NCI-H1436 treated with DMSO at 0.1 percent for 48 hours (cell line): ENCODE results near the gene MMD2.
A peak's percentile ranks its signal among the peaks of the same experiment; 100 is the strongest.
"Not testable (repeated sequence)": the region's sequence is repeated elsewhere in the genome, so short reads cannot be mapped to it uniquely, and the experiment has no call there.

Experiments used
- DNase-seq: peaks from one replicate; lab custom pipeline; 2025; lab: John Stamatoyannopoulos, UW

Gene MMD2, protein sequence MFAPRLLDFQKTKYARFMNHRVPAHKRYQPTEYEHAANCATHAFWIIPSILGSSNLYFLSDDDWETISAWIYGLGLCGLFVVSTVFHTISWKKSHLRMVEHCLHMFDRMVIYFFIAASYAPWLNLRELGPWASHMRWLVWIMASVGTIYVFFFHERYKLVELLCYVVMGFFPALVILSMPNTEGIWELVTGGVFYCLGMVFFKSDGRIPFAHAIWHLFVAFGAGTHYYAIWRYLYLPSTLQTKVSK

DNA sequence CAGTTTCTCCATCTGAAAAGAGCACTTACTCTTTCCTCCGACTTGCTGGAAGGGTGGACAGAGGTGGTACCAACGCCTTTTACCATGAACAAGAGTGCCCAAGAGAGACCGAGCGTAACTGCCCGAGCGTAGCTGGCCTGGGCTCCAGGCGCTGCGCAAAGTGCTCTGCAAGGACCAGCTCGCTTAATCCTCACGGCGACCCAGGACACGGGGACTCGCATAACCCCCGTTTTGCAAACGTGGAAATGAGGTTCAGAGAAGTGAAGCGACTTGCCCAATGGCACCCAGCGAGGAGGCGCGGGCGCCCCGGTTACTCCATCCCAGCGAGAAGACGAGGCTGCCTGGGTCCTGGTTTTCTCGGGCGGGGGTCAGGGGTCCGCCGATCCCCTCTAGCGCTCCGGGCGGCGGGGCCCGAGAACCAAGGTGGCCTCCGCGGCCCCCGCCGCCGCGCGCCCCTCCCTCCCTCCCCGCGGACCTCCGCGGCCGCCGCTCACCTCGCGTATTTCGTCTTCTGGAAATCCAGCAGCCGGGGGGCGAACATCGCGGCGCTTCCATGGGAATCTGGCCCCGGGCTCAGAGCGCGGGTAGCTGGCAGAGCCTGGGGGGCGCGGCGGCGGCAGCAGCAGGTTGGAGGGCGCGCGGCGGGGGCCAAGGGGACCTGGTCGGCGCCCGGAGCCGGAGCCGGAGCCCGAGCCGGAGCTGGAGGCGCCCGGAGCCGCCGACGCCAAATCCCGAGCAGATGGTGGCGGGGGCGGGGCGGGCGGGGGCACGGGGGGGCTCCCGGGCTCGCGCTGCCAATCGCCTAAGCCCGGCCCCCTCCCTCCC is at the start of gene MMD2:
Gene MMD2 (minus strand): TSS at position 711 of the 825 bp plus-strand sequence. CDS start 170 bp downstream, at position 541.
- DNase-seq = no peak

DNA sequence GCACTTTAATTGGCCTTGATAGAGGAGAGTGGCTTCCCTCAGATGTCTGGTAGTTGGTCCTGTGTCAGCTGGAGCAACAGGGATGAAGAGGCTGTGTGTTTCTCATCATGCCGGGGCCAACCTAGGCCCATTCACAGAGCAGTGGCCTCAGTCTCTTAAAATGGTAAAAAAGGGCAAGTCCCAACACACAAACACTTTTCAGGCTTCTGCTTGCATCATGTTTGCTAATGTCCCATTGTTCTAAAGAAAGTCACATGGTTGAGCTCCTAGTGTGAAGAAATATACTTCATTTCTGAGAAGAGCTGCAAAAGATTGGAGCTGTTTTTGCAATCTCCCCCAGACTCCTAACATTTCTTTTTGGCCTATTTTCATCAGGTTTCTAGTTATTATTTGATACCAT is 46.1 kb upstream of the MMD2 start:
- DNase-seq = no peak

DNA sequence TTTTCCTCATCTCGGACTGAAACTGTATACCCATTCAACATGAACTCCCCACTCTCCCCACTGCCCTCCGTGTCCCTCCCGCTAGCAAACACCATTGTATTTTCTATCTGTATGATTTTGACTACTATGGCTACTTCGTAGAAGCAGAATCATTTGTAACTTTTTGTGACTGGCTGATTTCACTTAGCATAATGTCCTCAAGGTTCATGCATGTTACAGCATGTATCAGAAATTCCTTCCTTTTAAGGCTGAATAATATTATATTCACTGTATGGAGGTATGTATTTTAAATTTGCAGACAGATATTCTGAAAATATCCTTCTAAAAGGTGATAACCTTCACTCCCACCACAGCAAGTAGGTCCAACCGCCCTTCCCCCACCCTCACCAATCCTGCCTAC is 42.9 kb upstream of the MMD2 start:
- DNase-seq = no peak

DNA sequence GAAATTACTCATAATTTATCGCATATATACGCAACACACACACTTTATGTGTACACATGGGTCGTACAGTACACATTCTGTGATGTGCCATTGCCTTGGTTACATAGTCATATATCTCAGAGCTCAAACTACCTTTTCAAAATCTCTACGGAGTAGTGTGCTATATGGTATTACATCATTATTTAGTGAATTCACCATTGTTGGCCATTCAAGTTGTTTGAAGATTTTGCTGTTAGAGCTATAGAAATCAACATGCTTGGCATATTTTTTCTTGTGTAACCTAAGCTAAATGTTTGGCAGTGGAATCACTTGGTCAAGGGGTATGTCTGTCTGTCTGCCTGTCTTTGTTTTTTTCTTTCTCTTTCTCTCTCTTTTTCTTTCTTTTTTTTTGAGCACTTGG is 42.0 kb upstream of the MMD2 start:
- no peak for DNase-seq

DNA sequence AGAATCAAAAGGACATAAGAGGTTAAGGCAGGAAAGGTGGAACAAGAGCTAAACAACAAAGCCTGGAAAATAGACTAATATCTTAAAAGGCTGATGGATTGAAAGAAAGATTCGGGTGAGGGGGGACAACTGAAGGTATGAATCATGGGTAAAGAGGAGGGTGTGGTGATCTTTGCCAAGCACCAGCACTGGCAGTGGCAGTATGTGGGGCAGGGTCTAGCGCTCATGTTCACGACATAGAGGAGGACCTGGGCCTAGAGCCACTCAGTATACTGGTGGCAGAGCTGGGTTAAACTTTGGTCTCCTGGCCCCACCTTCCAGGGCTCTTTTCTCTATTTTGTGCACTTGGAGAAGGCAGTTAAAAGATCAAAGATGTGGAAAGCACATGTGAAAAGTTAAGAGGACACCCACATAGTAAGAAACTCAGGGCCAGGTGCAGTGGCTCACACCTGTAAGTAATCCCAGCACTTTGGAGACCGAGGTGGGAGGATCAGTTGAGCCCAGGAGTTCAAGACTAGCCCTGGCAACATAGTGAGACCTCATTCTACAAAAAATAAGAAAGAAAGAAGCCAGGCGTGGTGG is 40.5 kb upstream of the MMD2 start:
- no peak for DNase-seq

DNA sequence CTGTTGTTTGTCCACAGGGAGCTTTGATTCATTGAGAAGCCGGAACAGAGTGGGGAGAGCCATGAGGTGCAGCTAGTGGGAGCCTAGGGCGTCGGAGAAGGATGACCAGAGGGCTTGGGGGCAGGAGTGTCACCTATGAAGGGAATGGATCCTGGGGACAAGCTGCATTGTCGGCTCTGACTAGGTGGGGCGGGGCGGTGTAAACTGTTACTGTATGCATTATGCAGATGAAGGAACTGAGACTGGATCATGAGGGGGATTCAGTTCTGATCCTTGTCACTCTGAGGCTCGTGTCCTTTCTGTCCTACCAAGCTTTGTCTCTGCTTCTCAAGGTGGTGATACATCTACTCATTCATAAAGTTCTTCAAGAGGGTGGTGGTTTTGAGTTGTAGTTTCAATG is 39.9 kb upstream of the MMD2 start:
- DNase-seq = no peak

DNA sequence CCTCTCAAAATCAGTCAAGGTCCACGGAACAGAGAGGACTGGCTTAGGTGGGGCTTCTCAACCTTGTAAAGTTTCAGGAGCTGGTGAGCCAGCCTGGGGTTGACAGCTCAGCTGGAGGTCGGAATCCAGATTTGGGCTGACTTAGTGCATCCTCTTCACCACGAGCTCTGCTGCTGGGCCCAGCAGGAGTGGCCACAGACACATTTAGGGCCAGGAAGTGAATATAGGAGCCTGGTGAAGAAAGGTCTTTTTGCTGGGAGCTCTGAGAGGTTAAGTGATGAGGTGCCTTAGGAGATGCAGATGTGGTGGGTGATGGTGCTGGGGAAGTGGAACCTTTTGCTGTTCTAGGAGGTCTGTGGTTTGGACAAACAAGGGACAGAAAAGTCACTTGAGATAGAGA is 39.3 kb upstream of the MMD2 start:
- no peak for DNase-seq

DNA sequence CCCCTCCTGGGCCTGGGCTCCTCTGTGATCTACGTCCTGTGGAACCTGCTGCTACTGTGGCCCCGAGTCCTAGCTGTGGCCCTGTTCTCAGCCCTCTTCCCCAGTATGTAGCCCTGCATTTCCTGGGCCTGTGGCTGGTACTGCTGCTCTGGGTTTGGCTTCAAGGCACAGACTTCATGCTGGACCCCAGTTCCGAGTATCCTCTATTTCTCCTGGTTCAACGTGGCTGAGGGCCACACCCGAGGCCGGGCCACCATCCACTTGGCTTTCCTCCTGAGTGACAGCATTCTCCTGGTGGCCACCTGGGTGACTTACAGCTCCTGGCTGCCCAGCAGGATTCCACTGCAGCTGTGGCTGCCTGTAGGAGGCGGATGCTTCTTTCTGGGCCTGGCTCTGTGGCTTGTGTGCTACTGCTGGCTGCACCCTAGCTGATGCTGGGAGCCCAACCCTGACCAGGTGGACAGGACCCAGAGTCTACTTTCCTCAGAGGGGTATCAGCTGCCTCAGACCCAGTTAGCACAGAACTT is 37.8 kb upstream of the MMD2 start:
- DNase-seq = no peak

DNA sequence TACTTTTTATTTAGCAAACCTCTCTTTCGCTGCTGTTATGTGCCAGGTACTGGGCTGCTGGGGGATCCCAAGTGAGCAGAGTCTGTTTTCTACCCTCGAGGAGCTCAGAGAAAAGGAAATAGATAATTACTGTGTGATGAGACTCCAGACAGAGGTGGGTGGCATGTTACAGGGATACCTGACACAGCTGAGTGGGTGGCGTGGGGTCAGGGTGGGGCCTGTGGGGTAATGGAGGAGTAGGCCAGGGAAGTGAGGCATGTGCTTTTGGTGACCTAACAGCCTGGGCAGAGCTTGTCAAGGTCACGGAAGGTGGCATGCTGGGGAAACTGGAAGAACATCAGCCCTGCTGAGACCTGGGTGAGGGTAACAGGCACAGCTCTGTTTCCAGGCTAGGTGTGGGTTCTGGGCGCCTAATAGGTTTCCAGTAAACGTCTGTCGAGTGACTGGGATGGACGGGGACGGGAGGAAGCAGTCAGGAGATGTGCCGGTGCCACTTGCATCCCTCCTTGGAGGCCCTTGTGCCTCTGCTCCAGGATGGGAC is 36.5 kb upstream of the MMD2 start:
- no peak for DNase-seq

DNA sequence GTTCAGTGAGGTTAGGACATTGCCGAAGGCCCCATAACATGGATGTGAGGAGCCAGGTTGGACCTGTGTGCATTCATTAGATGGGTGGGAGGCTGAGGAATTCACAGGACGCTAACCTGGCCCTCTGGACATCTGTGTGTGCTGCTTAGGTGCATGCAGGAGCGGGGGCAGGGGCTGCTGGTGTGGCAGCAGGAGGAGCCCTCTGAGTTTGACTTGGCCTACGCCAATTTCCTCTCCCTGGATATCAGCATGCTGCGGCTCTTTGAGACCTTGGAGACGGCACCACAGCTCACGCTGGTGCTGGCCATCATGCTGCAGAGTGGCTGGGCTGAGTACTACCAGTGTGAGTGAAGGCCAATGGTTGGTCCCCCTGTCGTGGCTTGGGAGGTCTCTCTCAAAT is 34.5 kb upstream of the MMD2 start:
- no peak for DNase-seq

DNA sequence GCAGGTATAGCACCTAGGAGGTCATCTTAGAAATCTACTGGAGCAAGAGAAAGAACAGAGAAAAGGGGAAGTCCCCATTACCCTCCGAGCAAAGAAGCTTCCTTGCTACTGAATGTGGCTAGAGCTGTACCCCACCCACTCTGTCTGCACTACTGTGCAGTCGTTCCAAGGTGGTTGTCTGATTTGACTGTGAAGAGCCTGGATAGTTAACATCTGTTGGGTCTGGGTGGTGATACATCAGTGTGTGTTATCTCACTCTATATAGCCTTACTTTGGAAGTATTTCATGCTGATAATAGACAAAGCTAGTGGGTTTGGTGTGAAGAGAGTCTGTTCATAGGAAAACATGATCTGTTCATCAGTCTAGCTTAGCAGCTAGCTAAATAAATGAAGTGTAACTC is 23.8 kb upstream of the MMD2 start:
- DNase-seq = not testable (repeated sequence)

DNA sequence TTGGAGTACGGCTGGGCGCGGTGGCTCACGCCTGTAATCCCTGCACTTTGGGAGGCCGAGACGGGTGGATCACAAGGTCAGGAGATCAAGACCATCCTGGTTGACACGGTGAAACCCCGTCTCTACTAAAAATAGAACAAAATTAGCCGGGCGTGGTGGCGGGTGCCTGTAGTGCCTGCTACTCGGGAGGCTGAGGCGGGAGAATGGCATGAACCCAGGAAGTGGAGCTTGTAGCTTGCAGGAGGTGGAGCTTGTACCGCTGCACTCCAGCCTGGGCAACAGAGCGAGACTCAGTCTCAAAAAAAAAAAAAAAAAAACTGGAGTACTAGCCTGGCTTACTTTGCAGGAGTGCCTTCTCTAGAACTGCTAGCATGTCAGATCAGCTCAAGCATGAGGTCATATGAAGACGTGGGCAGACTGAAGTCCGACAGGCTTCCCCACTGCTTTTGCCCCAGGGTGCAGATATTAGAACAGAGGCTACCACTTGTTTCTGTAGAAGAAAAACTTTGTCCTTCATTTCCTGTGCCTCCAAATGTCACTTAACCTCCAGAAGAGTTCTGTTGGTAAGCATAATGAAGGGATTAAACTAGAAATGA is 22.4 kb upstream of the MMD2 start:
- DNase-seq = not testable (repeated sequence)

DNA sequence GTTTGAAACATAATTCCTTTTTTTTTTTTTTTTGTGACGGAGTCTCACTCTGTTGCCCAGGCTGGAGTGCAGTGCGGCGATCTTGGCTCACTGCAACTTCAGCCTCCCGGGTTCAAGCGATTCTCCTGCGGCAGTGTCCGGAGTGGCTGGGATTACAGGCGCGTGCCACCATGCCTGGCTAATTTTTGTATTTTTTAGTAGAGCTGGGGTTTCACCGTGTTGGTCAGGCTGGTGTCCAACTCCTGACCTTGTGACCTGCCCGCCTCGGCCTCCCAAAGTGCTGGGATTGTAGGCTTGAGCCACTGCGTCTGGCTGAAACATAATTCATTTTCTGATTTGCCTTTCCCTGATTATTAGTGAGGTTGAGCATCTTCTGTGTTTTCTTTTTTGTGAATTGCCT is 16.6 kb upstream of the MMD2 start:
- not testable (repeated sequence) for DNase-seq

DNA sequence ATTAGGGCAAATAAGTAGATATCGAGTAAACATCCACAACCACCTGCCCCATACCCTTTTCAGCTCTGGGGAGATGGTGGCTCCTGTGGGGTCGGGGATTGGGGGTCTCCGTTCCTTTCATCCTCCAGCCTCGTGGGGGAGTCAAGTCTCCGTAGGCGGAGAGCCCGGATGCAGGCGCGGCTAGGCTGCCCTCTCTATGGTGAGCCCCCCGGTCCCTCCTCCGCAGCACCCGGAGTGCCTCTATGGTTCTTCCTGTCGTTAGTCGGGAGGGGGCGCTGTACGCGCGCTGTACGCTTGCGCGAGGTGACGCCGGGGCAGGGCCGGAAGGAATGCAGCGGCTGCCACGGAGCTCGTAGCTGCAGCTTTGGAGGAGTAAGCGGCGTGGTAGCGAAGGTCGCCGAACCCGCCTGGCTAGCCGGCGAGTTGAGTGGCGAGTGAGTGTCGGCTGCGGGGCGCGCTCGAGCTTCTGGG is 14.8 kb upstream of the MMD2 start:
- DNase-seq = peak; percentile 27

DNA sequence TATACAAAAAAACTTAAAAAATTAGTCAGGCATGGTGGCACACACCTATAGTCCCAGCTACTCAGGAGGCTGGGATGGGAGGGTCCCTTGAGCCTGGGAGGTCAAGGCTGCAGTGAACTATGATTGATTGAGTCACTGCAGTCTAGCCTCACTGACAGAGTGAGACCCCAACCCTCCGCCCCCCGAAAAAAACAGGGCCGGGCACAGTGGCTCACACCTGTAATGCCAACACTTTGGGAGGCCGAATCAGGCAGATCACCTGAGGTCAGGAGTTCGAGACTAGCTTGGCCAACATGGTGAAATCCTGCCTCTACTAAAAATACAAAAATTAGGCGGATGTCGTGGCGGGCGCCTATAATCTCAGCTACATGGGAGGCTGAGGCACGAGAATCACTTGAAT is 13.5 kb upstream of the MMD2 start:
- not testable (repeated sequence) for DNase-seq

DNA sequence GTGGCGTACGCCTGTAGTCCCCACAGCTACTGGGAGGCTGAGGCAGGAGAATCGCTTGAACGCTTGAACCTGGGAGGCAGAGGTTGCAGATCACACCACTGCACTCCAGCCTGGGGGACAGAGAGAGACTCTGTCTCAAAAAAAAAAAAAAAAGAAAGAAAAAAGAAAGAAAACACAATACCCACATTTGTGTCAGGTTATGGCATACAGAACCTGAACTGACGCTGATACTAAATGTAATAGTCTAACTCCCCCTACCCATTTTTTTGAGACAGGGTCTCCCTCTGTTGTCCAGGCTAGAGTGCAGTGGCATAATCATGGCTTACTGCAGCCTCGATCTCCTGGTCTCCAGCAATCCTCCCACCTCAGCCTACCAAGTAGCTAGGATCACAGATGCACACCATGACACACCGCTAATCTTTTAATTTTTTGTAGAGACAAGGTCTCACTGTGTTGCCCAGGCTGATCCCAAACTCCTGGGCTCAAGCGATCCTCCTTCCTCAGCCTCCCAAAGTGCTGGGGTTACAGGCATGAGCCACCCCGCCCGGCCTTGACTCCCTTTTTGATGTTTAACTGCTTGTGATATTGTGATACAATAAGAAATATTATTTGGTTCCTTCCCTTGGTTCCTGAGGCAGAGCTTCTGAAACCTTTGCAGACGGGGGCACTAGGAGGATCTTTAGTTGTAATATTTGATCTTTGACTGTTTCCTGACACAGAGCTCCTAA is 6.5 kb upstream of the MMD2 start:
- no peak for DNase-seq

DNA sequence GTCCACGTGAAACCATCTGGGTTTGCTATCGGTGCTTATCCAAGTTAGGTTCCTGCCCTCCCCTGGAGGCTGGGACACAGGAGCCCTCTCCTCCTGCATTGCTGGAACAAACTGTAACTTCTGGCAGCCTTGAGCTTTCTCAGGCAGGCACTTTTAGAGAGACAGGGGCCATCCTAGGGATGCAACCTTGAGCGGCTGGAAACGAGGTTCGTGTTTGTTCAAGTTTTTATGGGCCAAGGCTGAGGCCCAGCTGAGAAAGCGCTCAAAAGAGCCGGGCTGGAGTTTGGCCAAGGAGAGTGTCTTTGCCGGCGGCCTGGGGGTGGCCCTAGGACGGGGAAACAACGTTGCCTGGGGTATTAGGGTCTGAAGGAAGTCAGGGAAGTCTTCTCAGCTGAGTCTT is 5.5 kb upstream of the MMD2 start:
- no peak for DNase-seq

DNA sequence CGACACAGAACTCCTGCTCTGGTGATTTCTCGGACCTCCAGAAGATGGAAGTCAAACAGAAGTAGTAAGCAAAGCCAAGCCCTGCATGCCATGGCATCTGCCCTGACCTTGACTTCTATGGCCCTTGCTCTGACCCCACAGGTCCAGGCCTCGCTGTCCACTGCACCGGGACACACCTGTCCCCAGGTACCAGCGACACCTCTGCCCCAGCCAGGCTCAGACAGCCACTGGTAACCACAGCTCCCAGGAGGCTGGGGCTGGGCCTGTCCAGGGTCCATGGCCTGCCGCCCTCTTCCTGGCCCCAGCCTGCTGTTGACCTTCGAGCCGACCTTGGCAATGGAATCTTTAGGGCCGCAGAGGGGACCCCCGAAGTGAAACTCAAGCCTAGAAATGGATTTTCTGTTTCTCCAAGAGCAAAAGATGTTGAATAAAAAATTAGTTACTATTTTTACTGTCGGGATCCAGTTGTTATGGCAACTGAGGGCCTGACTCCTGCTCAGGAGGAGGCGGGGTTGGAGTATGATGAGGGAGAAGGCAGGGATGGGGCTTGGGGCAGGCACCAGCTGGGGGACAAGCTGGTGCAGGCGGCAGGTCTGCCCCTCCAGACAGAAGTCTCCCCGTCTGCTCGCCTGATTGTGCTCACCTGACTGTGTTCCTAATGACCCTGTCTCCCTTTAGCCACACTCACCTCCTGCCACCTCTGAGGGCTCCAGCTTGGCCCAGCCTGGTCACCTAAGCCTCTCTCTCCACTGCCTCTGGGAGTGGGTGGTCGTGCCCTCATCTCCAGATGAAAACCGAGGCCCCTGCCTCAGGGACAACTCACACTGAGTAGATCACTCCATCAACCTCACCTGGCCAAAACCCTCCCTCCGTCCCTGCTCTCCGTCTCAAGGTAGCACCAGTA is 4.1 kb upstream of the MMD2 start:
- no peak for DNase-seq

DNA sequence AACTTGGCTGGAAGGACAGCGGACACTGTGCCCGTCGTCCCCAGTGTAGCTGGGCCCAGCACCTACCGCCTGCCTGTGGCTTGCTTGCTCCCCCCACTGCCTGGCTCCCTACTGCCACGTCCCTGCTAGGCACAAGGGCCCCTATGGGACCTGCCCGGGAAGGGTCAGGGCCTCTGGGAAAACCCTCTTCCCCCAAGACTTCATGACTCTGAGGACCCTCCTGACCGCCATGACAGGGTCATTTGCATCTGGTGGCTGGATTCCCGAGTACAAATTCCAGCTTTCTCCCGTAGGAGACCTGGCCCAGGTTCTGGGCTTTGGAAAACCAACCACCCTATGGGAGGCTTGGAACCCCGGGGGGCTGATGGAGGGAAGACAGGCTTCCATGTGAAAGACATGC is 1.4 kb upstream of the MMD2 start:
- DNase-seq = no peak

DNA sequence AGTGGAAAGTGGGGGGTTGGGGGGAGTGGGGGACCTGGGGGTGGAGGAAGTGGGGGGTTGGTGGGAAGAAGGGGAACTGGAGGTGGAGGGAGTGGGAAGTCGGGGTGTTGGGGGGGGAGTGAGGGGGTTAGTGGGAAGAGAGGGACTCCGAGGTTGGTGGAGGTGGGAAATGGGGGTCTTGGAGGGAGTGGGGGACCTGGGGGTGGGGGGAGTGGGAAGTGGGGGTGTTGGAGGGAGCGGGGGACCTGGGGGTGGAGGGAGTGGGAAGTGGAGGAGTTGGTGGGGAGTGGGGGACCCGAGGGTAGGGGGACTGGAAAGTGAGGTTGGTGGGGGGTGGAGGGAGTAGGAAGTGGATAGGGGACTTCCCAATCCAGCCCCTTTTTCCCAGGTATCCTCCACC is 906 bp upstream of the MMD2 start:
- no peak for DNase-seq
